Hematopoietic multipotent progenitor cell treated with erythropoietin and hydrocortisone succinate and interleukin-3 and kit ligand, for 8 days (in vitro differentiated cells): ENCODE results near the gene AHI1.
"Not testable (repeated sequence)": the region's sequence is repeated elsewhere in the genome, so short reads cannot be mapped to it uniquely, and the experiment has no call there.

ENCODE experiments used
- DNase-seq: peaks from one replicate; pipeline ENCODE4 v3.0.0-alpha.2; 2015

AHI1 gene

DNA sequence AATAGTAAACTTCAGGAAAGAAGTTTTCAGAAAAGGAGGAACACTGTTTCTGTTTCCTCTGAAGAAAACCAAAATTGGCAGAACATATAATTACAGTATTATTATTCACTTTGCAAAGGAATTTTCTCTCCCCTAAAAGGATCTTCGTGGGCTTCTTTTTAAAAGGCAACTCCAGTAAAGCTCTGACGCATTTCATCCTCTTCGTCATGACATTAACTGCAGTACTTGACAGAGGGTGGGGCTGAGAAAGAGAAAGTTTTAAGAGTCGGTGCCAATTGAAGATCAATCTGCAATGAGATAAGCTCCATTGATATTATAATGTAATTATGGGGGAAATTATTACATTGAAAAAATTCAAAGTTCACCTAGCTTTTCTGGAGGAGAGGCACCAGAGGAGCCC lies 240.7 kb downstream of the AHI1 start:
- DNase-seq: no peak

DNA sequence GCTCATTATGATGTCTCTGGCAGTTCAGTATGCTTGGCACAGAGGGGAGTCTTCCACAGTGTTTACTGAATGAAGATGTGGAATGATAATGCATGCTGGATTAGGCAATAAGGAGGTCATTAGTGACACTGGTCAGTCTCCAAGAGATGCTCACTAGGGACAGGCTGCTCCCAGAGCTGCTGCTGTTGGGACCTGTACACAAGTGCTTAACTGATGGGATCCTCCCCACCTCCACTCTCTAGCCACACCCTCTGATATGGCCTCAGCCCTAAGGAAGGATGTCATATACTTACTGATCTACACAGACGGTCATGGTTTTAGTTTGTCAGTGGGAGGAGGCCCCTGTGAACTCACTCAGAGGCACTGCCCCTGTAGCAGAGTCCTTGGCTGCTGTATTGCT lies 243.1 kb downstream of the AHI1 start:
- DNase-seq: peak; percentile 50

DNA sequence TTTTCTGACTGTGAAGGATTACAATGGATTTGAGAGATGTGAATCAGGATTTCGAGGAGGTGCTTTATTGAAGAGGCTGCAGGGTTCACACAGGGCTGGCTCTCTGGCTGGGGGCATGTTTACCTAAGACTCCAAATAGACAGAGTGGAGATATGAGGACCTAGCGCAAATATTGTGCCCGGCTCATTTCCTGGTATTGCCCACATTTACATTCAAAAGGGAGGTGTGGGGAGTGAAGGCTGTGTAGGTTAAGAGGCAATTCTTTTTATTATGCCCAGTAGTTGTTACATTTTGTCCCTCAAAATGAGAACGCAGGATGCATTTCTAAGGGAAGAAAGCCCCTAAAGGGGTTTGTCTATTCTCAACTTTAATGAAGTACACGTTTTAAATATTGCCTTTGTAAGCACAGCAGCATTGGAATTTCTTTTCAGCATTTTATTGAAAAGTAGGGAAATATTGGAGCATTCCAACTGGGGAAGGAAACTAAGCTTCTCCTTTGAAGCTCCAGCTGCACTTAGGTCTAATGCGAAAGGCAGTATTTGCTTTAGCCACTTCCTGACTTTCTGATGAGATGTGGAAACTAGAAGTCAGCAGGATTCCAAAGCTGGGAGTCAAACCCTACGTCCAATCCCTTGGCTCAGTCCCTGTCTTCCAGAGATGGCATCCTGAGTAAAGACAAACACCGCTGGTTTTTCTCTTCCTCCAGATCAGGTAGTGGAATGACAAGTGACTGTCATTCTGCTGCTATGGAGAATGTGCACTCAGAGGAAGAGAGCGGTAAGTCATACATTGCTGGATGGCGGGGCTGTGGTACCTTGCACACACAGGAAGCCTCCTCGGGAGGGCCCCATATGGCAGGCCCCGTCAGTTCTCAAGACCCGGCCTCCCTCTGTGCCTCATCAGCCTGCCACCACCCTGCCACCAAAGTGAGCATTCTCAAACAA lies 245.8 kb downstream of the AHI1 start:
- no peak for DNase-seq

- no peak for DNase-seq
Measured at GRCh38 chr6:135250751-135251497, 246.6 kb downstream of the AHI1 start.

- DNase-seq: no peak
Measured at GRCh38 chr6:135250234-135250633, 247.3 kb downstream of the AHI1 start.

DNA sequence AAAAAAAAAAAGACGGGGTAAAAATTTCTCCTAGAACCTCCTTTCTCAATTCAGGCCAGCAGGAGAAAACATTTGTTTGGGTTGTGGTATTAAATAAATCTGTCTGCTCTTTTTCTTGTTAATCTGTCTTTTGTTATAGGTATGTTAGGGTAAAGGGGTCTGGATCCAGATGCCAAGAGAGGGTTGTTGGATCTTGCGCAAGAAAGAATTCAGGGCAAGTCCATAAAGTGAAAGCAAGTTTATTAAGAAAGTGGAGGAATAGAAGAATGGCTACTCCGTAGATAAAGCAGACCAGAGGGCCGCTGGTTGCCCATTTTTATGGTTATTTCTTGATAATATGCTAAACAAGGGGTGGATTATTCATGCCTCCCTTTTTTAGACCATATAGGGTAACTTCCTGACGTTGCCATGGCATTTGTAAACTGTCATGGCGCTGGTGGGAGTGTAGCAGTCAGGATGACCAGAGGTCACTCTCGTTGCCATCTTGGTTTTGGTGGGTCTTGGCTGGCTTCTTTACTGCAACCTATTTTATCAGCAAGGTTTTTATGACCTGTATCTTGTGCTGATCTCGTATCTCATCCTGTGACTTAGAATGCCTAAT lies 251.0 kb downstream of the AHI1 start:
- DNase-seq: not testable (repeated sequence)

- DNase-seq: no peak
Measured at GRCh38 chr6:135244805-135245204, 252.7 kb downstream of the AHI1 start.

DNA sequence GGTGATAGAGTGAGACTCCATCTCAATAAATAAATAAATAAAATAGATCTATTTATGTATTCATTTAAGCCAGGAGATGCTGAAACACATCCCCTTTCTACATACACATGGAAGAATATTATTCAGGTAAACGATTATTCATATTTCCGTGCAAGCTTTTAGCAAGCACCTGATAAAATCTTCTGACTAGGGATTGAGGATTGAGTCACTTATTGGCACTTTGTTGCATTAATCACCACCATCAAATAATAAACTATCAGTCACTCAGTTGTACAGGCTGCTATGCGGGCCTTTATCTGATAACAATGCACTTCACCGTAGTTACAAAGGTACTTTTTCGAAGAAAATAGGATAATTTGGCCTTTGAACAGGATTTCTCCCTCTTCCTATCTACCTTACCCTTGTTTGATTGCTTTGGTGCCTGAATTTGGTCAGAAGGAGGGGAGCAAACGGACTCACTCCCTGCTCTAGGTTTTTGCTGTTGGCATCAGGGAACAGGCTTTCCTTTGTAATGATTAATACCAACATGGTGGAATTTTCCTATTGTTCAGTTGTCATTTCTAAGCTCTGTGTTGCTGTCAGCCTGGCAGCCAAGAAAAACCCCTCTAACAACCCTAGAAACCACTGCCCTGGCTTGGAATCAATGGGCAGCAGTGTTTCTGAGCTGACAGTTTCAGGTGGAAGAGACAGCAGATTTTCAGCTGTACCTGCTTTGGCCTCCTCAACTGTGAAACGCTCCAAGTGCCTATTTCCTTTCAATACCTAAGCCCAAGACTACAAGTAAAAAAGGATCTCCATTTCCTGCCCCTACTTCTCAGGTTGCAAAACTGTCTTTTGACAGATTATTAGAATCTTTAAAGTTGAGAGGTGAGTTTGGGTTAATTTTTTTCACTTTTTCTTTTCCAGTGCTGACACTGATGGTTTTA lies 253.4 kb downstream of the AHI1 start:
- no peak for DNase-seq

DNA sequence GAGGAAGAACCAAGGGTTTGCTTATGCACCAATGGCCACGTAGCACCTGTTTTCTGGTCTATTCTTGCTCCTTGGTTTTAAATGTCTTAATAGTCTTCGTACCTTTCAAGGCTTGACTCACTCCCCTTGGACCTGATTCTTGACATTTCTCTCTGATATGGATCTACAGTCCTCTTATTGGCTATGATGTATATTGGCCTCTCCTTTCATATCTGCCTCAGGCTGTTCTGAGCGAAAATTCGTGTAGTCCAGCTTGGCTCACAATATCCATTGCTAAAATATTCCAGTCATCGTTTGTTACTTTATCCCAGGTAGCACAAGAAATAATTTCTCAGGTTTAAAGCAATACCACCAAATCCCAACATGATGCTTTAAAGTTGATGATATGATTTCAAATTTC lies 256.8 kb downstream of the AHI1 start:
- DNase-seq: no peak

- DNase-seq: no peak
Measured at GRCh38 chr6:135236732-135237131, 260.8 kb downstream of the AHI1 start.

GRCh38 chr6:135236319-135236718 lies 261.2 kb downstream of the AHI1 start:
- DNase-seq: no peak

GRCh38 chr6:135235716-135236115 lies 261.8 kb downstream of the AHI1 start:
- no peak for DNase-seq

DNA sequence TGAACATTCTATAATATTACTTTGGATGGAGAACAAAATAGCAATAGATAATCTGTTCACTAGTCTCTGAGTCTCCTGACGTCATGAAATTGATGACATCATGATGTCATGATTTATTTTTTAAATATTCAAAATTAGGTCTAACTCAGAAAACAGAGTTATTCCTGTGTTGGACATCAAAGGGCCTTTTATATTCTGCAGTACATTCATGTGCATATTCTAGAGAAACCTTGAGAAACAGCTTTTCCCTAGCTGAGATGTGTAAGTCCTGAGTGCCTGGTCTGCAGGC lies 263.1 kb downstream of the AHI1 start:
- DNase-seq: no peak

DNA sequence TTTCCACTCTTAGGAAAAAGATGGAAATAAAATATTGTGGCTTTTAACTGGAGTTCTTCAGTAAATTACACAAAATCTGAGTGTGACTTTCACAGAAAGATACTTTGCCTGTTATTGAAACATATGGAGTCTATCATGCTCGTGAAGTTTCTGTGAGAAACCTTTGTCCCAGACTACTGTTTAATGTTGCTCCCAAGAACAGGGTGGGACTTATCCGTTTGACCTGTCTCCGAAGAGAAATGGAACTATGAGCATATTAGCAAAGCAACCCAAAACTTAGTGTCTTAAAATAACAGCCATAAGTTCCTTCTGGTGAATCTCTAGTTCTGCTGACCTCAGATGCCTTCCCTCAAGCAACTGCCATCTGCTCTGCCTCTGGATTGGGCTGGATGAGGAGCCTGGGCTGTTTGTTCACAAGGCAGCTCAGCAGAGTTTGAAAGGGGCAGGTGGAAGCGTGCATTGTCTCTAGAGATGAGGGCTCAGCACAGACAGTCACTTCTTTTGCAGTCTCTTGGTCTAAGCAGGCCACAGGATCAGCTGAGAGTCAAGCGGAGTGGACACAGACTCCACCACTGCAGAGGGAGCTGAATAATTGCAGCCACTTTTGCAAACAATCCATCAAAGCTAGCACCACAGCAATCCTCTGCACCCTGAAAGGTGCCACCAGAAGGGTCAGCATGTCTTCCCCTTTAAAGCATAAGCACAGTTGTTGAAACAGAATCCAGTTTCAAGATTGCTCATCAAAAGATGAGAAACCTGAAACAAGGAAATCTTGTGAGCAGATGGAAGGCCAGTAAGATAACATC lies 263.7 kb downstream of the AHI1 start:
- no peak for DNase-seq
